ENCODE data around the gene ANKMY1.

DNA sequence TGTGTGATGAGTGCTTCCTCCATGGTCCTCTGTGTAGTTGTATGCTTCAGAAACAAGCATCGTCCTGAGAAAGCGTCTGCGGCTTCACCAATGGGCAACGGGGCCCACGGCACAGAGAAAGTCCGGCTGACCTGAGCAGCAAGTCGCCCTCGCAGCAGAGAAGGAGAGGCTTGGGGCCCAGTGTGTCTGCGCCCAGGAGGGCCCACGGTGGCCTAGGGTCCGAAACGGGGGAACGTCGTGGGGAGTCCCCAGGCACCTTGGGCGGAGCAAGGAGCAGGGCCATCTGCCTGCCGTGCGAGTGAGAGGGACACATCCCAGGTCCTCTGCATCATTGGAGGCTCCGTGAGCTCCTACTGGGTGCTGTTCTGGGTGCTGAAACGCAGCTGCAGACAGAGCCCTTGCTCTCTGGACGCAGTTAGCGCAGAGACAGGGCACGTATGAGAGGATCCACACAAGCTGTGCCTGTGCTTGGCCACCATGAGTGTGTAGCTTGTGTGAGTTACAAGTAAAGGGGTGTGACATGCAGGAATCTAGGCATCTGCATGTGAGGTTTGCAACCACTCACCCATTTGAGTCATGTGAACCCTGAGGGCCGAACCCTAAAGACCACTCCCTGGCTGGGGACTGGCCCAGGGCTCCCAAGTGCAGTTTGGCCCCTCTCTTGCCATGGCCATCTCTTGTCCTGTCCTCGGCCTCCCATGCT is 111.7 kb downstream of the ANKMY1 start:
- no peak for TF ChIP-seq POLR2A (IDR thresholded peaks at IDR 0.05)
- TF ChIP-seq, protein P1, sequence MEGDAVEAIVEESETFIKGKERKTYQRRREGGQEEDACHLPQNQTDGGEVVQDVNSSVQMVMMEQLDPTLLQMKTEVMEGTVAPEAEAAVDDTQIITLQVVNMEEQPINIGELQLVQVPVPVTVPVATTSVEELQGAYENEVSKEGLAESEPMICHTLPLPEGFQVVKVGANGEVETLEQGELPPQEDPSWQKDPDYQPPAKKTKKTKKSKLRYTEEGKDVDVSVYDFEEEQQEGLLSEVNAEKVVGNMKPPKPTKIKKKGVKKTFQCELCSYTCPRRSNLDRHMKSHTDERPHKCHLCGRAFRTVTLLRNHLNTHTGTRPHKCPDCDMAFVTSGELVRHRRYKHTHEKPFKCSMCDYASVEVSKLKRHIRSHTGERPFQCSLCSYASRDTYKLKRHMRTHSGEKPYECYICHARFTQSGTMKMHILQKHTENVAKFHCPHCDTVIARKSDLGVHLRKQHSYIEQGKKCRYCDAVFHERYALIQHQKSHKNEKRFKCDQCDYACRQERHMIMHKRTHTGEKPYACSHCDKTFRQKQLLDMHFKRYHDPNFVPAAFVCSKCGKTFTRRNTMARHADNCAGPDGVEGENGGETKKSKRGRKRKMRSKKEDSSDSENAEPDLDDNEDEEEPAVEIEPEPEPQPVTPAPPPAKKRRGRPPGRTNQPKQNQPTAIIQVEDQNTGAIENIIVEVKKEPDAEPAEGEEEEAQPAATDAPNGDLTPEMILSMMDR (IDR thresholded peaks at IDR 0.05), result no peak
